Tracheal epithelial cell (primary cell): ENCODE data around the gene HECTD2. TPM values are rescaled to one million over a fixed set of nuclear protein-coding genes. Genes with fewer than 3 reads are reported as not detected.

Source experiments
- total RNA-seq: library from RNA; depleted of rRNA; stranded (reverse); fragments of >200 nt; gene quantifications from 2 replicates; pipeline ENCODE4 v1.2.1, GENCODE V29; 2014

The HECTD2 gene
- total RNA-seq, result 1.7 and 2.4 TPM in 2 replicates

GRCh38 chr10:91409869-91410637, at the start of gene HECTD2:
Gene HECTD2, plus strand, starts transcription at chr10:91410344. Its CDS starts 95 bp downstream, at chr10:91410439.

Other genes starting within 250 kb of the HECTD2 start
- gene PCGF5, start 189.7 kb upstream of the HECTD2 start, total RNA-seq, result 22.7 and 27.7 TPM in 2 replicates
- 6.0 and 16.9 TPM in 2 replicates for gene PPP1R3C, start 222.7 kb downstream of the HECTD2 start, total RNA-seq